Right lobe of liver (tissue), 6 donors: ENCODE results near the gene PCSK9. TPM values are rescaled to one million over a fixed set of nuclear protein-coding genes. Genes with fewer than 3 reads are reported as not detected.

Experiments
- ATAC-seq, 4 donors: fragments of 200-7000 bp; cut with Tn5 transposase; one replicate each; pipeline ENCODE4 v1.9.1; 2020; ENCODE audit warnings: mild to moderate bottlenecking in 4 of 4, moderate library complexity in 4 of 4
- DNase-seq, 3 donors: peaks; one replicate each; pipeline ENCODE4 v3.0.0-alpha.2; 2020
- H3K27ac ChIP-seq, 3 donors: fragments of 200-600 bp; one replicate each; pipeline ENCODE4 v1.8.0; 2022
- H3K27me3 ChIP-seq, 2 donors: fragments of 200-600 bp; one replicate each; pipeline ENCODE4 v1.8.0; 2022
- H3K36me3 ChIP-seq, 4 donors: fragments of 200-600 bp; sonication (generic) in 1 of 4; one replicate each; pipeline versions ENCODE4 v1.5.1 to v1.8.0; 2017 to 2022; ENCODE audit warnings: control low read depth in 1 of 4
- H3K4me1 ChIP-seq, 4 donors: fragments of 200-600 bp; sonication (generic) in 1 of 4; one replicate each; pipeline versions ENCODE4 v1.5.1 to v1.8.0; 2017 to 2022; ENCODE audit warnings: control low read depth in 1 of 4
- H3K4me3 ChIP-seq, 3 donors: fragments of 200-600 bp; one replicate each; pipeline ENCODE4 v1.8.0; 2022
- H3K9me3 ChIP-seq, 4 donors: fragments of 200-600 bp; sonication (generic) in 1 of 4; one replicate each; pipeline versions ENCODE4 v1.5.1 to v1.8.0; 2017 to 2022; ENCODE audit warnings: control low read depth in 1 of 4
- CTCF ChIP-seq, 4 donors: fragments of 200-600 bp in 3 of 4; fragments of 450-650 bp in 1 of 4; IDR thresholded peaks; one replicate each; pipeline versions ENCODE4 v1.5.1 to v1.8.0; 2016 to 2022; ENCODE audit warnings: antibody characterized with exemption in 4 of 4, mild to moderate bottlenecking in 2 of 4
- POLR2A ChIP-seq: fragments of 450-650 bp; IDR thresholded peaks from one replicate; pipeline ENCODE4 v1.6.1; 2017; ENCODE audit warnings: antibody characterized with exemption, mild to moderate bottlenecking
- WGBS: methylation state at CpG from one replicate; pipeline ENCODE4 v1.1.6; 2018; ENCODE audit warnings: low coverage, low lambda C conversion rate; ENCODE audit not compliant: insufficient coverage; ENCODE audit errors: missing lambda C conversion rate; 5-methylcytosine and 5-hydroxymethylcytosine counted together
- intact Hi-C, 2 donors: fragments of 100-400 bp; cut with DNase I; formaldehyde crosslinking; loops; one replicate each; pipeline versions ENCODE4 v1.11.2 to v1.14.1; 2022
- total RNA-seq, 6 experiments: library from RNA; depleted of rRNA in 2 of 6; stranded (reverse); fragments of >200 nt in 2 of 6; fragmentation: NEBNext Ultra II Directional in 3 of 6; extraction: Animal tissue kit (Norgen Biotek cat#: 25700) in 3 of 6; gene quantifications; one replicate each; pipeline versions ENCODE4 v1.1.0 to v1.2.4, GENCODE V29; 2016 to 2023
- donor health status: DM: no; HTN: yes; CAD: no.
- donor health status: DM: no; HTN: no; CAD: no.
- donor health status: DM: no; HTN: no; CAD: no.
- donor health status: DM: no; HTN: yes; CAD: no.
- donor health status: DM: no; HTN: yes; CAD: no.

PCSK9 gene
- total RNA-seq, 6 experiments from 2014 or later: 16.4 to 41.4 (median 31.3) TPM

GRCh38 chr1:55052221-55053142 is 13.1 kb downstream of the PCSK9 start:
- Histone ChIP-seq H3K4me3 (peak overlapping the region in 2 of 3 donors; percentile 4 to 26), H3K9me3 (no peaks in the 10 kb centered on the region), H3K27me3 (no peaks in the 10 kb centered on the region), H3K36me3 (peaks cover 0 to 38% (median 11%) of the 10 kb centered on the region in 4 donors), H3K27ac (peak overlapping the region; percentile 32 to 93 (median 86)), H3K4me1 (peaks cover 0 to 81% (median 39%) of the 10 kb centered on the region in 4 donors)
- intact Hi-C loops: no loop called here
- 59% methylated on average over 13 of the region's 29 CpGs for WGBS
- DNase-seq (peak; percentile 90 to 98 (median 96)), ATAC-seq (peak; percentile 61 to 73 (median 72))
- TF ChIP-seq CTCF (IDR thresholded peaks at IDR 0.05): no peak
- TF ChIP-seq POLR2A: no peak

- Histone ChIP-seq H3K27me3 (no peaks in the 10 kb centered on the region), H3K4me3 (peak overlapping the region in 2 of 3 donors; percentile 4 to 26), H3K4me1 (peaks cover 0 to 74% (median 35%) of the 10 kb centered on the region in 4 donors), H3K9me3 (no peaks in the 10 kb centered on the region), H3K27ac (peak overlapping the region; percentile 32 to 93 (median 86)), H3K36me3 (peaks cover 0 to 37% (median 14%) of the 10 kb centered on the region in 4 donors)
- DNase-seq (peak; percentile 64 to 90 (median 84)), ATAC-seq (peak; percentile 67 to 75 (median 72))
- TF ChIP-seq CTCF (IDR thresholded peaks at IDR 0.05): no peak
- peak; percentile 54 for TF ChIP-seq POLR2A
- intact Hi-C loops: no loop called here
- WGBS: 0% methylated on average over 2 of the region's 7 CpGs
Observed at GRCh38 chr1:55053265-55053954, 14.1 kb downstream of the PCSK9 start.

GRCh38 chr1:55054396-55054795 is 15.0 kb downstream of the PCSK9 start:
- DNase-seq: no peak
- H3K4me1 ChIP-seq: peaks cover 0 to 65% (median 31%) of the 10 kb centered on the region in 4 donors
- H3K36me3 ChIP-seq: peaks cover 0 to 36% (median 18%) of the 10 kb centered on the region in 4 donors
- WGBS: 94% methylated on average over 4 of the region's 5 CpGs
- H3K27ac ChIP-seq: peak overlapping the region in 2 of 3 donors; percentile 86 to 93
- no peaks in the 10 kb centered on the region for H3K27me3 ChIP-seq
- no peak for TF ChIP-seq CTCF (IDR thresholded peaks at IDR 0.05)
- no peak for TF ChIP-seq POLR2A
- ATAC-seq: no peak
- intact Hi-C loops: no loop called here
- no peak overlapping the region for H3K4me3 ChIP-seq
- no peaks in the 10 kb centered on the region for H3K9me3 ChIP-seq

GRCh38 chr1:55055084-55055882 is 15.9 kb downstream of the PCSK9 start:
- Histone ChIP-seq H3K4me3 (no peak overlapping the region), H3K27ac (peak overlapping the region in 2 of 3 donors; percentile 50 to 93), H3K4me1 (peaks cover 0 to 56% (median 28%) of the 10 kb centered on the region in 4 donors), H3K27me3 (no peaks in the 10 kb centered on the region), H3K9me3 (no peaks in the 10 kb centered on the region), H3K36me3 (peaks cover 0 to 45% (median 20%) of the 10 kb centered on the region in 4 donors)
- intact Hi-C loops: no loop called here
- peak in 1 of 3 donors; percentile 80 for DNase-seq
- TF ChIP-seq CTCF (IDR thresholded peaks at IDR 0.05): no peak
- no peak for TF ChIP-seq POLR2A
- ATAC-seq: peak in 1 of 4 donors; percentile 18
- 54% methylated on average over 8 of the region's 12 CpGs for WGBS
